CD4-positive, alpha-beta T cell treated with Interleukin-4 for 4 hours (primary cell): ENCODE data around the gene TUBE1.
A peak's percentile ranks its signal among the peaks of the same experiment; 100 is the strongest.
"Not testable (repeated sequence)": the region's sequence is repeated elsewhere in the genome, so short reads cannot be mapped to it uniquely, and the experiment has no call there.

Experiments
- DNase-seq: peaks from one replicate; pipeline ENCODE4 v3.0.0-alpha.2; 2020

Gene TUBE1, protein sequence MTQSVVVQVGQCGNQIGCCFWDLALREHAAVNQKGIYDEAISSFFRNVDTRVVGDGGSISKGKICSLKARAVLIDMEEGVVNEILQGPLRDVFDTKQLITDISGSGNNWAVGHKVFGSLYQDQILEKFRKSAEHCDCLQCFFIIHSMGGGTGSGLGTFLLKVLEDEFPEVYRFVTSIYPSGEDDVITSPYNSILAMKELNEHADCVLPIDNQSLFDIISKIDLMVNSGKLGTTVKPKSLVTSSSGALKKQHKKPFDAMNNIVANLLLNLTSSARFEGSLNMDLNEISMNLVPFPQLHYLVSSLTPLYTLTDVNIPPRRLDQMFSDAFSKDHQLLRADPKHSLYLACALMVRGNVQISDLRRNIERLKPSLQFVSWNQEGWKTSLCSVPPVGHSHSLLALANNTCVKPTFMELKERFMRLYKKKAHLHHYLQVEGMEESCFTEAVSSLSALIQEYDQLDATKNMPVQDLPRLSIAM

DNA sequence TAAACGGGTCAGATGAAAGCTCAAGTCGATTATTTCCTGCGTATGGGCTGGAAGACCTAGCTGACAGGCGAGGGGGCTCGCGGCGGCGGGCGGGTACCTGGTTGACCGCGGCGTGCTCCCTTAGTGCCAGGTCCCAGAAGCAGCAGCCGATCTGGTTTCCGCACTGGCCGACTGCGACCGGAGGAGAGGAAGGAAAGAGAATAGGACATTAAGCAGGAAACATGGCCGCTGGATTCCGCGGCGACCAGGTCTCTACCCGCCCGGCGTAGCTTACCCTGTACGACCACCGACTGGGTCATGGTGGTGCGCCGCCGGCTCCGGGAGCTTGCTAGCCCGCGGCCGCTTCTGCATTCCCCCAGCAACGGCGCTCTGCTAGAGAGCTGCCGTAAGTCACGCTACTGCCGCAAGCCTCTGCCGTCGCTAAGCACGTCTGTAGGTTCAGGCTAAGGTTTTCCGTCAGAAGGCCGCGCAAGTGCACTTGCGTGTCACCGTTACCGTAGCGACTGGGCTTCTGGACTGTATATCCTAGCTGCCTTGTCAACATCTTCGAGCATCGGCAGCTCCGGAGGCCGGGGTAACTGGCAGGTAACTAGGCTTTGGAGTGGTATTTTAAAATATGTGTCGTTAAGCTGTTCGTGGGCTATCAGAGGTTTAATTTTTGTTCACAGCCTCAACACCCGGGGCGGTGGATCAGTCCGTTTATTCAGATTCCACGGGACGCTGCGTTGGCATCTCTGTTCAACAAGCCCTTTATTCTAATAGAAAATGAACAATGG is at the start of gene TUBE1, which contains the start of gene FAM229B:
Gene TUBE1 (minus strand): TSS at position 347 of the 776 bp plus-strand sequence. CDS start 48 bp downstream, at position 299.
Gene FAM229B (plus strand): TSS at position 456 of the 776 bp plus-strand sequence. CDS start 11,693 bp downstream, outside the sequence.
- peak; percentile 95 for DNase-seq

GRCh38 chr6:112130878-112131277 is 43.6 kb upstream of the TUBE1 start:
- no peak for DNase-seq

DNA sequence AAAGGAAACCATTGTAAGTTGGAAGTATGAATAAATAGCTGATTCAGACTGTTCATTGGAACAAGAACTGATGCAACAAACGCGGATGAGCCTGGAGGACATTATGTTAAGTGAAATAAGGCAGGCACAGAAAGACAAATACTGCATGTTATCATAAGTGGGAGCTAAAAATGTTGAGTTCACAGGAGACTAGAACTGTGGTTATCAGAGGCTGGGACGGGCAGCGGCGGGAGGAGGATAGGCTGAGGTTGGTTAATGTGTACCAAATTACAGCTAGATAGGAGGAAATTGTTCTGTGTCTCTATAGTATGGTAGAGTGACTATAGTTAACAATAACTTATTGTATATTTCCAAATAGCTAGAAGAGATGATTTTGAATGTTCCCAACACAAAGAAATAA is 40.9 kb upstream of the TUBE1 start:
- DNase-seq: no peak

DNA sequence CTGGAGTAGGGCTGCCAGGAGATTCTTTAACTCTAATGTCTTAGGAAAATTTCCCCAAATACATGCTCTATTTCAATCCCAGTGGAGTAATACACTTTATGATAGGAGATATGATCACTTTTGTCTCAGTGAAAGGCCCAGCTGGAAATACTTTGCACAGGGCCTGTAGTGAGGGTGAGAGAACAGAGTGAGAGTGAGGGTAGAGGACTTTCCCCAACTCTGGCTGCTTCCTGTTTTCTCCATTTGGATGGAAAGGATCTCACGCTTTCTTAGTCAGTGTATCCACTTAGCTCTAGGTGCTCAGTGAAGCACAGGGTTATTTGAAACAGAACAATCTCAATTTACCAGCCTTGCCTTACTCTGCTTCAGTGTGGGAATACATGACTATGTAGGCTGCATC is 36.7 kb upstream of the TUBE1 start:
- no peak for DNase-seq

DNA sequence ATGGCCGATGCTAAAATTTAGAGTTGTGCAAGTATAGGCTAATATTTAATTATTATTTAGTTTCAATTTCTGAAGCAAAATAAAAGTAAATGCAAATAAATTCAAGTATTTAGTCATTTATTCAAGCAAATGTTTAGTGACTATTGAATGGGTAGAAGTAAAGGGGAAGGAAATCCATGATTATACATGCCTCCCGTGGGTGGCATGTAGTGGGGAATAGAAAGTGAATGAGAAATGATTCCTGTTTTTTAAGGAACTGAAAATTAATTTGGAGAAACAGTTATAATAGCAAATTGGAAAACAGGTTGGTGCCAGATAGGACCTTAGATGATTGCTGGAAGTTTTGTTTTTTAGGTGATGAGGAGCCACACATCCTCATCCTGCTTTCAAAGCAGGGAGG is 35.5 kb upstream of the TUBE1 start:
- DNase-seq: no peak

DNA sequence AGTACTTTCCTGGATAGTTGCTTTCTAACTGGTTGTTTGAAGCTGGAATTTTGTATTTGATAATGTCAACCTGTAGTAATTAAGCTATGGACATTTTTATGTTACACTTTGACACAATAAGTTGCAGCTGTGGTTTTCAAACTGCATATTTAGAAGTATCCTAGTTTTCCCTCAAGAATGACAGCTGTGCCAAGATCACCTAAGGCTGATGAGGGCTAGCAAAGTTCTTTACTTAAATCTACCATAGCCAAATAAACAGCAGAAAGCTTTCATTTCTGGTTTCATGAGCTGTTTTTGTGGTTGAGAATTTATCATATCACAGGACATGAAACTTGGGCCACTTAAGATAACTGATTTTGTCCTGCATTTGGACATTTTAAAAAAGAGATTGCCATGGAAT is 30.8 kb upstream of the TUBE1 start:
- no peak for DNase-seq

DNA sequence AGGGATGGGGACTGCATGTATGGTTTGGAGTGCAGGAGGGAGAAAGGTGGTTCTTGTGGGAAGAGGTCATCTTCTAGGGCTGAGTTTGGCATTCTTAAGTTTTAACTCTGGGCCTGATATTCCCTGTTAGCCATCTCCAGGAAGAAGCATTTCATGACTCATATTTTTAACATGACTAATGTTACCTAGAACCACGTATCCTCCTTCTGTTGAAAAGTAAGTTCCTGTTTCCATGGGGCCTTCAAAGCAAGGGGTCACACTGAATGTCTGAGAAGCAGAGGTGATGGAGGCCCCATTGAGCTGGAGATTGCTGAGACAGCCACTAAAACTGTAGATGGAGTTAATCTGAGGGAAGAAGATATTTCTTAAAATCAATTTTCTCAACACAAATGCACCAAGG is 30.3 kb upstream of the TUBE1 start:
- no peak for DNase-seq

DNA sequence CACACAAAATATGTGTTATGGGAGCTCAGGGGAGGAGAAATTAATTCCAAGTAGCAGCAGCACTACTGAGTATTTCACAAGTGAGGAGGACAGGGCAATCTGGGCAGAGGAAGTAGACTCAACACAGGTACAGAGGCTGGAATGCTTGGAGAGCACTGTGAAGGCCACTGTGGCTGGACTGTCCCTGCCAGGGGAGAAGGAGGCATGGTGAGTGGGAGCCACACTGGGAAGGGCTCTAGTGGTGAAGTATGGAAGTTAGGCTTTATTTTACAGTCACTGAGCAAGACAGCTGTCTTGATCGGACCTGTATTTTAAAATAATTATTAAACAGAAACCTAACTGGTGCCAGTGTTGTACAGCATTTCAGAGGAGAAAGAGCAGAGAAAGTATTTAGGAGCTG is 28.9 kb upstream of the TUBE1 start:
- no peak for DNase-seq

GRCh38 chr6:112114577-112115223 is 27.4 kb upstream of the TUBE1 start:
- DNase-seq: no peak

DNA sequence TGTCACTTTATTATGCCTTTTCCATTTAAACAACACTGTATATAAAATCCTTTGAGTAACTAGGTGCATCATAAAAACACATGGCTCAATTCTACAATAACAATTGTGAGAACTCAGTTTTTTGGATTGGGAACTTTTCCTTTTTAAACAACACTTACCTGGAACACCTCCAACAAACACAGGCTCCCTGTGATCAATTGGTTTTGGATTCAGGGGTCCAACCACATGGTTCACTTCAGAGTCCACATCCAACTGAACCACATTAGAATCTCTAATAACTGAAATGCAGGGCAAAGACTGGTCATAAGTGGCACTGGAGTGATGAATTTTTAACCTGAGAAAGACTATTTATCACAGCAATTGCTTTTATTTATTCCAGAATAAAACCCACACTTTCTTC is 26.6 kb upstream of the TUBE1 start:
- no peak for DNase-seq

- DNase-seq: no peak
Measured at GRCh38 chr6:112113431-112113830, 26.1 kb upstream of the TUBE1 start.

- DNase-seq: no peak
Measured at GRCh38 chr6:112109262-112109661, 22.0 kb upstream of the TUBE1 start.

DNA sequence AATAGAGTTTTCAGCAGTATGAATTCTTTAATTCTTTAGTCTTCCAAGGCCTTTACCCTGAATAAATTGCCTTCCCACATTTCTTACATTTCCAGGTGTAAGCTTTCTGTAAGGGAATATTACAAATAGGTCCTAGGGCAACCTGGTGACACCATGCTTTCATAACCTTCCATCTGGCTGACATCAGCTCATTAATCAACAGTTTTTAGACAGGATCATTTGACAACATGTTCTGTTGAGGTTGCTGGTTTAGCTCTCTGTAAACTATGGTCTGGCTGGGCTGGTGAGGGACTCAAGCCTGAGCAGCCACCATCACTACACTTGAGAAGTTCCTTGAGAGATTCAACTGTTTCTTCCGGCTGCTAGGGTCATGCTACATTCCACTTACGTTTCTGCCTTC is 19.3 kb upstream of the TUBE1 start:
- DNase-seq: no peak

GRCh38 chr6:112106026-112106425 is 18.7 kb upstream of the TUBE1 start:
- not testable (repeated sequence) for DNase-seq

- DNase-seq: no peak
Measured at GRCh38 chr6:112100561-112100960, 13.3 kb upstream of the TUBE1 start.

DNA sequence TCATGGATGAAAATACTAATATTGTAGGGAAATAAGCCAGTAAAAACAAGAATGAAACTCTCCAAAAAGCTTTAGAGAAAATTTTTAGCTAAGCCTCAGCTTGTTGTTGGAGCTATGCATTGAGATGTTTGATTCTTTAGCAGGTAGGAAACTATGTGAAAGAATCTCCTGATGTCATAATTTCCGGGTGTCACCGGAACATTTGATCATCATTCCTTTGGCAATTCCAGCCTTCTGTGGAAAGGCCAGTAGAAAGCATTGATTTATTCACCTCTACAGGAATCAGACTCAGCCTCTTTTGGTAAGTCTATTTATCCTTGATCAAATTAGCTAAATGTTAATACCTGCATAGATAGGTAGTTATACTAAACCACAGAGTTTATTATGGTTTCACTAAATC is 9.6 kb upstream of the TUBE1 start:
- DNase-seq: no peak

DNA sequence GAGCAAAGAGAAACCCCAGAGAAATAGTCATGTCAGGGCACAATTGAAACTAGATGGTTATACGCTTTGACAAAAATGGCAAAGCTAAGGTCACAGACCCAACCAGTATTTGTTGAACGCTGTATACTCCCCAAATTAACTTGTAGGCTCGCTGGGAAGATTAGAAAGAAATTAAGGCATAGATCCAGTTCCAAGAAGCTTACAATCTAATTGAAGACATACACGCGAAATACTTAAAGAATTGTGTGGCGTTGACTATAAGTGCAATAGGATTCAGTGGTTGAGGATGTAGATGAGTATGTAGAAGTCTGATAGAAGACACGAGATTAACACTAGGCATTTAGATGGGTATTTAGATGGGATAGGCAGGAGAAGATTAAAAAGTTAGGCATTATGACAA is 634 bp upstream of the TUBE1 start:
- DNase-seq: no peak

DNA sequence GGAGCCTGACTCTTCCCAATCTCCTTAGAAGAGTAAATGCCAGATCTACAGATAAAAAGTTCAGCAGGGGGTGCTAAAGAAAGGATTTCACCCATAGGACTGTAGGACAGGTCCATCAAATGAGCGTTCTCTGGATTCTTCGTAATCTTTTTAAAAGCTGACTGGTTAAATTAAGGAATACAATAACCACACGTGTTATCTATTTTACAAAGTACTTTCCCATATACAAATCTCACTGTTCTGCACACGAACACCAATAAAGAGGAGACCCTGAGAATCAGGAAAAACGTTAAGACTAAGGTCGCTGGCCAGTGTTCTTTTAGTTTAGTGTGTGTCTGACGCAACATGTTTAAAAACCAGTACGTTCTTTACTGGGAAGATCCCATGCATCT is 542 bp downstream of the TUBE1 start:
- DNase-seq: peak; percentile 10

DNA sequence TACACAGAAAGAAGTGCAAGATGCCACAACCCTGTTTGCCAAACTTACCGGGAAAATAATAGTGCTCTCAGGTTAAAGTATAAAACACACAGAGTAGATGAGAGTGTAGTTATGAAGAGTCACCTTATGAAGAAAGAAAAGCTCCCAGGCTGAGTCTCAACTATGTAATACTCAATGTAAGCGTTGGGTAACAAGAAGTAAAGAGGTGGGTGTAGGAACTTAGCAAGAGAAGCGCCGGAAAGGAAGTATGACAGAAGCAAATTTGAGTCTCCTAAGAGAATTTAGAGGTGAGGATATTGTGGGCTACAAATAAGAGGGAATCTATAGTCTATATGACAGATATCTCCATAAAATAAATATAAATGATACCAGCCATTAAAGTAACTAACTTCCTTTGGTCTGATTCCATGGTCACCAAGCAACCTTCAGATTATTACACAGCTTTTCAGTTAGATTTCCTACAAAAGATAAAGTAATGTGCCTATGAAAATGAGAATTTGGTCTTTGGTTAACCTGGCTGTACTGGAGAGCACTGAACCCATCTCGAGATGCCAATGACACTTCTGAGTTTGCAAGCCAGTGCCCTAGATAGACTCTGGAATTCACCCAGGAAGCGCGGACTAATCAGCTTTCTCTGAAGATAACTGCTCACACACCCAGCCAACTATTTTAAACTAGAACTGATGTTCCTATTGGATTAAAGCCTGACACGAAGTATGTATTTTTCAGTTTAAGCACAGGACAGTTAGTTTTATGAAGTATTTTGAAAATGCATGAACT is 1.8 kb downstream of the TUBE1 start:
- DNase-seq: no peak

- DNase-seq: no peak
Measured at GRCh38 chr6:112081569-112081968, 5.7 kb downstream of the TUBE1 start.

DNA sequence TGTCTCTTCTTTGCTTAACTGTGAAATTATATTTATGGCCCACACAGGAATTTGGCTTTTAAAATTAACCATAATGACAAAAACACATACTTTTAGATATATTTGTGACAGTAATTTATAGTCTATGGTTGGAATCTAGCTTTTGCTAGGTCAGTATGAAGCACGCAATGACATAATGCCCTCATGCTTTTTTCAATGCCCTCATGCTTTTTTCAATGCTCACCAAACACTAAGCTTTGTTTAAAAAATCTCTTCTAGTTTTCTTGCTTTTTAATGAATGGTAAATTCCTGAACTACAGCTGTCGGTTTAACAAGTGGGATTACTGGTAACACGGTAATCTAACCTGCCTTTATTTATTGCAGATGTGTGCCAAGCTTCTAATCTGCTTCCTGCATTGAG is 20.7 kb downstream of the TUBE1 start:
- no peak for DNase-seq

- no peak for DNase-seq
Measured at GRCh38 chr6:112065426-112065986, 21.8 kb downstream of the TUBE1 start.
